Tibial nerve (tissue), 4 donors: ENCODE measurements around the gene MARK4. TPM values are rescaled to one million over a fixed set of nuclear protein-coding genes. Genes with fewer than 3 reads are reported as not detected.

Experiments used
- DNase-seq, 2 donors: peaks; one replicate each; pipeline ENCODE4 v3.0.0-alpha.2; 2019; ENCODE audit warnings: low spot score in 2 of 2
- H3K27ac ChIP-seq, 4 donors: fragments of 200-600 bp; sonication (generic) in 3 of 4; one replicate each; pipeline ENCODE4 v1.5.1; 2017 to 2019; ENCODE audit warnings: mild to moderate bottlenecking in 1 of 4
- H3K27me3 ChIP-seq, 2 donors: fragments of 200-600 bp; sonication (generic) in 1 of 2; one replicate each; pipeline versions ENCODE4 v1.5.1 to v1.6.0; 2017 to 2019
- H3K36me3 ChIP-seq, 3 donors: fragments of 200-600 bp; sonication (generic); one replicate each; pipeline ENCODE4 v1.5.1; 2018 to 2019
- H3K4me1 ChIP-seq, 4 donors: fragments of 200-600 bp; sonication (generic) in 3 of 4; one replicate each; pipeline ENCODE4 v1.5.1; 2017 to 2019
- H3K4me3 ChIP-seq, 4 donors: fragments of 200-600 bp; sonication (generic) in 3 of 4; one replicate each; pipeline ENCODE4 v1.5.1; 2017 to 2019; ENCODE audit warnings: mild to moderate bottlenecking in 1 of 4, moderate library complexity in 1 of 4
- H3K9me3 ChIP-seq, 4 donors: fragments of 200-600 bp; sonication (generic) in 3 of 4; one replicate each; pipeline ENCODE4 v1.5.1; 2017 to 2019
- CTCF ChIP-seq, 5 experiments: fragments of 200-600 bp in 3 of 5; fragments of 450-650 bp in 2 of 5; sonication (generic) in 3 of 5; IDR thresholded peaks; one replicate each; pipeline ENCODE4 v1.5.1; 2016 to 2019; ENCODE audit warnings: antibody characterized with exemption in 5 of 5, mild to moderate bottlenecking in 3 of 5, moderate library complexity in 2 of 5
- EP300 ChIP-seq, 2 donors: sonication (generic); formaldehyde crosslinking; IDR thresholded peaks; one replicate each; pipeline ENCODE4 v1.6.1; 2017; ENCODE audit warnings: antibody characterized with exemption in 2 of 2, mild to moderate bottlenecking in 1 of 2
- POLR2A ChIP-seq, 2 donors: fragments of 450-650 bp; IDR thresholded peaks; one replicate each; pipeline ENCODE4 v1.6.1; 2017; ENCODE audit warnings: antibody characterized with exemption in 2 of 2, mild to moderate bottlenecking in 2 of 2, moderate library complexity in 2 of 2
- WGBS, 2 donors: methylation state at CpG; one replicate each; pipeline ENCODE4 v1.1.5; 2018; 5-methylcytosine and 5-hydroxymethylcytosine counted together
- total RNA-seq, 4 donors: library from RNA; depleted of rRNA; stranded (reverse); fragments of >200 nt; gene quantifications; one replicate each; pipeline ENCODE4 v1.1.0, GENCODE V29; 2016

Gene MARK4
- total RNA-seq, 4 donors from 2014 or later: 12.1 to 34.8 (median 25.9) TPM

- H3K27me3 ChIP-seq: no peaks in the 10 kb centered on the region
- DNase-seq: no peak
- WGBS, 2 donors: 90% methylated on average over 6 of the region's 6 CpGs
- H3K4me1 ChIP-seq: no peaks in the 10 kb centered on the region
- no peak overlapping the region for H3K27ac ChIP-seq
- H3K9me3 ChIP-seq: peaks cover 0 to 11% (median 0%) of the 10 kb centered on the region in 4 donors
- TF ChIP-seq POLR2A (IDR thresholded peaks at IDR 0.05) (no peak), CTCF (IDR thresholded peaks at IDR 0.05) (no peak), EP300 (IDR thresholded peaks at IDR 0.05) (no peak)
- no peak overlapping the region for H3K4me3 ChIP-seq
- H3K36me3 ChIP-seq: peaks cover 0 to 86% (median 0%) of the 10 kb centered on the region in 3 donors
These were observed 48.6 kb downstream of the MARK4 start for GRCh38 chr19:45299719-45300118.

- WGBS, 2 donors: 88 to 94% methylated on average over 23 to 27 of the region's 27 CpGs
- no peak for TF ChIP-seq POLR2A (IDR thresholded peaks at IDR 0.05)
- TF ChIP-seq EP300 (IDR thresholded peaks at IDR 0.05): no peak
- TF ChIP-seq CTCF (IDR thresholded peaks at IDR 0.05): no peak
- no peaks in the 10 kb centered on the region for H3K27me3 ChIP-seq
These were observed 51.3 kb downstream of the MARK4 start for GRCh38 chr19:45302416-45302815.

GRCh38 chr19:45303269-45304060 lies 52.4 kb downstream of the MARK4 start:
- TF ChIP-seq CTCF (IDR thresholded peaks at IDR 0.05): no peak
- TF ChIP-seq POLR2A (IDR thresholded peaks at IDR 0.05): no peak
- no peak for TF ChIP-seq EP300 (IDR thresholded peaks at IDR 0.05)
- Histone ChIP-seq H3K4me3 (no peak overlapping the region), H3K36me3 (peaks cover 0 to 48% (median 0%) of the 10 kb centered on the region in 3 donors), H3K27ac (no peak overlapping the region), H3K9me3 (peaks cover 0 to 11% (median 0%) of the 10 kb centered on the region in 4 donors), H3K27me3 (no peaks in the 10 kb centered on the region), H3K4me1 (no peaks in the 10 kb centered on the region)
- no peak for DNase-seq
- 90 to 94% methylated on average over 12 of the region's 12 CpGs for WGBS, 2 donors

More at GRCh38 chr19:45302416-45302815, 51.3 kb downstream of the MARK4 start:
- Histone ChIP-seq H3K4me1 (no peaks in the 10 kb centered on the region), H3K9me3 (peaks cover 0 to 11% (median 0%) of the 10 kb centered on the region in 4 donors), H3K36me3 (peaks cover 0 to 59% (median 0%) of the 10 kb centered on the region in 3 donors), H3K27ac (no peak overlapping the region), H3K4me3 (no peak overlapping the region)
- no peak for DNase-seq

GRCh38 chr19:45304141-45304926 lies 53.3 kb downstream of the MARK4 start:
- DNase-seq: no peak
- Histone ChIP-seq H3K9me3 (peaks cover 0 to 11% (median 0%) of the 10 kb centered on the region in 4 donors), H3K27me3 (no peaks in the 10 kb centered on the region), H3K27ac (no peak overlapping the region), H3K4me3 (no peak overlapping the region), H3K4me1 (no peaks in the 10 kb centered on the region), H3K36me3 (peaks cover 0 to 40% (median 0%) of the 10 kb centered on the region in 3 donors)
- TF ChIP-seq EP300 (IDR thresholded peaks at IDR 0.05): no peak
- TF ChIP-seq POLR2A (IDR thresholded peaks at IDR 0.05): no peak
- TF ChIP-seq CTCF (IDR thresholded peaks at IDR 0.05): no peak
- WGBS, 2 donors: 68 to 82% methylated on average over 4 of the region's 4 CpGs

GRCh38 chr19:45305007-45305406 lies 53.9 kb downstream of the MARK4 start:
- DNase-seq: no peak

More at GRCh38 chr19:45305007-45305406, 53.9 kb downstream of the MARK4 start:
- no peaks in the 10 kb centered on the region for H3K4me1 ChIP-seq
- peaks cover 0 to 11% (median 0%) of the 10 kb centered on the region in 4 donors for H3K9me3 ChIP-seq
- 59 to 61% methylated on average over 4 of the region's 4 CpGs for WGBS, 2 donors
- H3K36me3 ChIP-seq: peaks cover 0 to 33% (median 0%) of the 10 kb centered on the region in 3 donors
- TF ChIP-seq POLR2A (IDR thresholded peaks at IDR 0.05): no peak
- TF ChIP-seq EP300 (IDR thresholded peaks at IDR 0.05): no peak
- no peak for TF ChIP-seq CTCF (IDR thresholded peaks at IDR 0.05)
- no peak overlapping the region for H3K4me3 ChIP-seq
- H3K27me3 ChIP-seq: no peaks in the 10 kb centered on the region
- H3K27ac ChIP-seq: no peak overlapping the region
